Measurements from ENCODE around the gene MYMK.
A peak's percentile ranks its signal among the peaks of the same experiment; 100 is the strongest.

MYMK gene

GRCh38 chr9:133557581-133557980 lies 32.8 kb upstream of the MYMK start:
- no peak for DNase-seq

DNA sequence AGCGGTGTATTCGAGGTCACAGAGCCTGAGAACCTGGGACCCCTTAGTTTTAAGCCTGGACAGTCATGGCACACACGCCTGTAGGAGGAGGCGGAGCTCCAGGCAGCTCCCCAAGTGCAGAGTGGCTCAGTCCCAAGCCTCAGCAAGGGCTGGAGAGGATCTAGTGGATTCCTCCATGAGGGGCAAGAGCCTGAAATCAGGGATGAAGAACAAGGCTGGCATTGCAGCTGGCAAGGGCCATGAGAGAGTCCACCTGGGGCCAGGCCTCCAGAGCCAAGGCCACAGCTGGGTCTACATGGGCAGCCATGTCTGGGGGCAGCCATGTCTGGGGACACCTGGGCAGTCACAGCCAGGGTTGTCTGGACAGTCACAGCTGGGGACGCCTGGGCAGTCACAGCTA lies 31.6 kb upstream of the MYMK start:
- no peak for DNase-seq

- DNase-seq, result no peak
Measured at GRCh38 chr9:133554729-133555128, 30.0 kb upstream of the MYMK start.

DNA sequence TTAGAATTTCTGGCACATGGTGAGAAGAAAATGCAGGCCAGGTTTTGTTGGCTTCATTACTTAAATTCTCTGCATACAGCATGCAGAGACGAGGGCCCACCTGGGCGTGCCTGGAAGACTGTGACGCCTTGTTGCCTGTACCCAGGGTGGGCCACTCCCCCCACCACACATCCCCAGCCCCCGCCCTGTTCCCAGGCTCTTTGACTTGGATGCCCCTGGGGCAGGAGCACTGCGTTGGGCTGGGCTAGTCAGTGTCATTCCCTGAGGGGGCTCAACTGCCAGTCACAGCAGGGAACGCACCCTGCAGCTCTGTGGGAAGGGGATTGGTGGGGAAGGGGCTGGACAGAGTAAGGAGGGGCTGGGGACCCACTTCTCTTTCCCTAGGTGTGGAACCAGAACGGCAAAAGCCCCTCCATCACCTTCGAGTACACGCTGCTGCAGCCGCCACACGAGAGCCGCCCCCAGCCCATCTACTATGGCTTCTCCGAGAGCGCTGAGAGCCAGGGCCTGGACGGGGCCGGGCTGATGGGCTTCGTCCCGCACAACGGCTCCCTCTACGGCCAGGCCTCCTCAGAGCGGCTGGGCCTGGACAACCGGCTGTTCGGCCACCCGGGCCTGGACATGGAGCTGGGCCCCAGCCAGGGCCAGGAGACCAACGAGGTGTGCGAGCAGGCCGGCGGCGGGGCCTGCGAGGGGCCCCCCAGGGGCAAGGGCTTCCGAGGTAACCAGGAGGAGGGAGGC lies 29.4 kb upstream of the MYMK start:
- DNase-seq, result no peak

GRCh38 chr9:133553123-133553522 lies 28.4 kb upstream of the MYMK start:
- no peak for DNase-seq

DNA sequence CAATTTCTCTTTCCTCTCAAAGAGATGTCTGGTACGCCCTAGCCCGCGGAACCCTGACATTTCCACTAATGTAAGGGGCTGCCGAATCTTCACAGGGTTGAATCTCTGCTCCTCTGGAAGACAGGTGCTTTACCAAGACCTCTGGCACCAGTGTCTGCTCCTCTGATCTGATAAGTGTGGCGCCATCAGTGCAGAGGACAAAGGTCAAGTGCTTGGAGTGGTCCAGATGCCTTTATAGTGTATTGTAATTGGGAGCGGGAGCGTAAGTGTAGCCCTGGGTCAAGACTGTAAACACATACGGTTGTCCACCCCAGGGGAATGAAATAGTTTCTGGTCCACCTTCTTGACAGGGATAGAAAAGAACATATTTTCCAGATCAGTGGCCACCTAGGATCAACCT lies 27.5 kb upstream of the MYMK start:
- DNase-seq, result no peak

DNA sequence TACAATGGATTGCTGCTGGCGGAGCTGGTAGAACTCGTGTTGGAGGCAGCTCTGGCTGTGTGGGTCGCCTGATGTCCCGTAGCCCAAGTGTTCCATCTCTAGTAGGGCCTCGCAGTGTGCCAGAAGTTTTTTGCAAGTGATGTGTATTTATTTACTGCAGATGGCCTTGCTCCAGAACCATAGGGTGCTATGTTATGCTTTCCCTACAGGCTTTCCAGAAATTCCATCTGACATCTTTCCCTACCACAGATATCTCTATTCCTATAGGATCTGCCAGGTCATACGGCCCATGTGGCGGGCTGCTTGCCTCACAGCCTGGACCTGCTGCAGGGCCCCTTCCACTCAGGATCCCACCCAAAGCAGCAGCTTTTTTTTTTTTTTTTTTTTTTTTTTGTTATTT lies 26.7 kb upstream of the MYMK start:
- DNase-seq, result no peak

- DNase-seq, result no peak
Measured at GRCh38 chr9:133547116-133547515, 22.4 kb upstream of the MYMK start.

DNA sequence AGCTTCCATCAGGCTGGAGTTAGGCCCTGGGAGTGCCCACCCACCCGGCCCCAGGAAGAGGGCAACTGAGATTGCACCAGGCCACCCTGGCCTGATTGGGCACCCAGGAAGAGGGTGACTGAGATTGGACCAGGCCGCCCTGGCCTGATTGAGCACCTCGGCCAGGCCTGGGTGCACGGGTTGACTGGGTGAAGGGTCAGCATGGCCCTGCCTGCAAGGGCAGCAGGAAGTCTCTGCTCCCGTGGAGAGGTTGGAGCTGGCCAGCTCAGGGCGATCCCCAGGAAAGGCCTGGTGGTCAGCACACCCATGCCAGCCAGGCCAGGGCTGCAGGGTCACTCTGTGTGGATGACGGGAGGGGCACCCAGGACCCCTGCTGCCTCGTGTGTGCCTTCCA lies 21.5 kb upstream of the MYMK start:
- no peak for DNase-seq

DNA sequence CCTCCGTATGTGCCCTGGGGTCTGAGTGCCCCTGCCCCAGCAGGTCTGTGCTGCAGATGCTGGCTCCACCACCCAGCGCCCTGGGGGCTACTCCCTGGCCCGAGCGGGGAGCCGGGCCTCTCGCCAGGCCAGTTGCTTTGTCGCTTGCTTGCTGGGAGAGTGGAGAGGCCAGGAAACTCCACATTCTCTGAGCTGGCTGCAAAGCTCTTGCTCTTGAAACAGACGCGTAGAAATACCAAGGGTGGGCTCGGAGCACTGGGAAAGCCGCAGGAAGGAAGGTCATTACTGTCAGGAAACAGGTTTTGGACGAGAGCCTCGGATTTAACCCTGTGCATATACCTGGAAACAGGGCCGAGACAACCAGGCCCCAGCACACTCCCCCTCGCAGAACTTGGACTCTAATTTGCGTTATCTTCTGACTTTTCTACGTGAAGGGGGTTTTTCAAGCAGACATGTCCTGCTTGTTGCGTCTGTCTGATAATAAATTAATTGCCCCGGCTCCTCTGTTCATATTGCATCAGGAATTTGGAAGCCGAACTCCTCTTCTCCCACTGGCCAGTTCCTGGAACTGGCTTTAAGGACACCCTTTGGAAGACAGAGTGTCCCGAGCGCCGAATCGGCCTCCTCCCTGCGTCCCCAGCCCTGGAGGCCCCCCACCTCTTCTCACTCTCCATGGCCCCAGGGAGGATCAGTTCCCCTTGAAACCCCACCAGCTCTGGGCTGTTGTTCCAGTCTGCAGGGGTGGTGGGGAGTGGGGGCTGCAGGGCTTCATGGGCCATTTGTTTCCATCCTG lies 20.9 kb upstream of the MYMK start:
- DNase-seq, result no peak

DNA sequence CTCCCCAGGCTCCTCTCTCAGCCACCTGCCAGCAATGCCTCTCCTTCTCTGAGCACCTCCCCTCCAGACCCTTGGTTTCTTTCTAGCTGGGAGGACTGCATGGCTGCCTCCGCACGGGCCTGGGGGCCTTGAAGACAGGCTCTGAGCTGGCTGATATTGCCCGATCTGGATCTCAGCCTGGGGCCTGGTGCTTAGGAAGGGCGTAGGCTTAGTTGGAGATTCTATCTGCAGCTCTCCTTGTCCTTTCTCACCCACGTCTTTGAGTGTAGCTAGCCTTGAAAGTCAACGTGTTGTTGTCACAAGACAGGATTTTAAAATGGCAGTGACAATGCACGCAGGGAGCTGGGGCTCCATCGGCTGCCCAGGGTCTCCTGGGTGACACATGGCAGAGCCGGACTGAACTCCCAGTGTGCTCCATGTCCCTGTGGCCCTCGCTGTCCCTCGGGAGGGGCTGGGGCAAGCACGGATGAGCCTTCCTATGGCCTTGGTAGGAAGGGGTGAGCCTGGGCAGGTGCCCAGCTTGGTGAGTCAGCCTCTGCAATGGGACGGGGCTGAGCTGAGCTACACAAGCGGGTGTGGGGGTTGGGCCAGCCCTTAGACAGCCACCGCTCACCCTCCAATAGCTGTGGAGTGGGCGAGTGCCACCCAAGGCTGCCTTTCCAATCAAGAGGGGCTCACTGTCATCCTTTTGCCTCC lies 19.2 kb upstream of the MYMK start:
- DNase-seq, result no peak

- DNase-seq, result no peak
Measured at GRCh38 chr9:133542002-133542401, 17.2 kb upstream of the MYMK start.

DNA sequence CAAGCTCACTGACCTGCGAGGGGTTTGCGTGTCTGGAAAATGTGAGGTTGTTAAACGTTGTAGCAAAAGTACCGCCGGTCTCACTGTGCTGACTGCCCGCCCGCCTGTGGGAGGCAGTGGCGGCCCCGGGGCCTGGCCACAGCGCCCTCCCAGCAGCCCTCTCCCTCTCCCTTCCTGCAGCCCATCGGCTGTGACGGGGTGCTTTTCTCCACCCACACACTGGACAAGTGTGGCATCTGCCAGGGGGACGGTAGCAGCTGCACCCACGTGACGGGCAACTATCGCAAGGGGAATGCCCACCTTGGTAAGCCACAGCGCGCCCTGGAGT lies 15.9 kb upstream of the MYMK start:
- DNase-seq, result no peak

- DNase-seq, result peak; percentile 67
Measured at GRCh38 chr9:133539991-133540697, 15.4 kb upstream of the MYMK start.

DNA sequence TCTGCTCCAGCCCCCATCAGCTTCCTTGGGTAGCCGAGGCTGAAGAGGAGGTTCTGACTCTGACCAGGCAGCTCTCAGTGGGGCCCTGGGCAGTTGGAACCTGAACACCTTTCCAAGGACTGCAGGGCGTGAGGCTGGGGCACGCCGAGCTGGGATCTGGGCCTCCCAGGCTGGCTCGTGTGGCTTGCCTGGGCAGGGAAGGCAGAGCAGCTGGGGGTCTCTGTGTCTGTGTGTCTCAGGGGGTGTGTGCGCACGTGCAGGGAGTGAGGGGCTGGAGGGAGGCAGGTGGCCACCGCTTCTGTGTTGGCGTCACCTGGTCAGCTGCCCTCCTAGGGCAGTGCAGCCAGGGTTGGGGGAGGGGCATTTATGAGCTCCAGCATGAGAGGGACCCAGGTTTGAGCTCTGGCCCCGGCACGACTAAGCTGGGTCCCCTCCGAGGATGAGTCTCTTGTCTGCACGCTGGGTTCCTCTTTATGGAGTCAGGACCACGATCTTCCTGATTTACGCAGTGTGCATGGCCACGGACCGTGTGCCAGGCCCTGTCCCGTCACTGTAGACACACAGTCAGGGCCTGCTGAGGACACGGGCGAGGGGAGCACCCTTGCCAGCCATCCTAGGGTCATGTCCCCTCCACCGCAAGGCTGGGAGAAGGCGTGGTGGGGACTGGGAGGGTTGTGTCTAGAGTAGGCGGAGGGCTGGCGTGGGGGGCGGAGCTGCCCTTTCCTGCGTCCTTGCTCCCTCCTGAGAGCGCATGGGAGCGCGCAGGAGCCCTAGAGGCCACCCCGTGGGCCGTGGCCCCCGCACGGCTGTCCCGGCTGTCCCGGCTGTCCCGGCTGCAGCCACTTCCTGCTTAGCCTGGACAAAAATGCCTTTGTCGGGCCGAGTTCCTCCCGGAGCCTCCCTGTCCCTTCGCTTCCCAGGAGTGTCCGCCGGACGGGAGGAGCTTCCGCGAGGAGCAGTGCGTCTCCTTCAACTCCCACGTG lies 14.4 kb upstream of the MYMK start:
- peak; percentile 39 for DNase-seq

DNA sequence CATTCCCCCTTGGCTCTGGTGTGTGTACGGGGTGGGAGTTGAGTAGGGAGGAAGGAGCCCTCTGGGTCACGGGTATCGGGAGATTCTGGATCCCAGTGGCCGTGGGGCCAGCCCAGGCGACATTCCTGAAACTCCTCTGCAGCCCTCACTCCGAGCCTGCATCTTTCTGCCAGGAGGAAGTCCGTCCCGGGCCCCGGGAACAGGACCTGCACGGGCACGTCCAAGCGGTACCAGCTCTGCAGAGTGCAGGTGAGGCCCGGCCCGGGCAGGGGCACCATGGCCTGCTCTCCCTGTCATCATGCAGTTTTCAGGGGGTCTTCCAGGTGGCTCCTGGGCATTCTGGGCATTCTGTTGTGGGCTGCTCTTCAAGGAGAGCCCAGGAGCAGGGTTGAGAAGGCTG lies 13.4 kb upstream of the MYMK start:
- no peak for DNase-seq

DNA sequence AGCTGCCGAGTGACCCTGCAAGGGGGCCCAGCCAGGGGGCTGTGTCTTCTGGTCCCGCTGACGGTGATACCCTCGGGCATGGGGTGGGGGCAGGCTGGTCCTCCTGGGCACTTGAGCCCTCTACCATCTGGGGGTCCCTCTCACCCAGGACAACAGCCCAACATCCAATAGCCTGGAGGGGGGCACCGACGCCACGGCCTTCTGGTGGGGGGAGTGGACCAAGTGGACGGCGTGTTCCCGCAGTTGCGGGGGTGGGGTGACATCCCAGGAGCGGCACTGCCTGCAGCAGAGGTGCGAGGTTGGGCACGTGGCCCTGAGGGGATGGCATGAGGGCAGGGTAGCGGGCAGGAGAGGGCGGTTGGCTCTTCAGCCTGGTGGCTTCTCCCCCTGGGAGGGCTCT lies 12.5 kb upstream of the MYMK start:
- DNase-seq, result no peak

DNA sequence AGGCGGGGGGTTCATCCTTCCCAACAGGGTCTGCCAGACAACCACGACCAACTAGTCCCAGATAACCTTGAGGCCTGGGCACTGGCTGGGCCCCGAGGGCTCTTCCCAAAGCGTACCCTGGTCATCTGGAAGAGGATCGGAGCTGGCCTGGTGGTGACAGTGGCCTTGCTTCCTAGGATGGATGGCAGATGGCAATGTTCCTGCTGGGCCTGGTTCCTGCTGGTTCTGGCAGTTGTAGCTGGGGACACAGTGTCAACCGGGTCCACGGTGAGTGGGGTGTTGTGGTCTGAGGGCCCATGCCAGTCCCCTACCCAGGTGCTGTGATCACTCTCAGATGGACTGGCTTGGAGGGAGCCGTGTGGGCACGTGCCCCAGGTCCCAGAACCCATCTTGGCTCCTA lies 11.8 kb upstream of the MYMK start:
- DNase-seq, result no peak

- no peak for DNase-seq
Measured at GRCh38 chr9:133536080-133536479, 11.3 kb upstream of the MYMK start.

GRCh38 chr9:133535306-133535877 lies 10.6 kb upstream of the MYMK start:
- no peak for DNase-seq

GRCh38 chr9:133534346-133535291 lies 9.9 kb upstream of the MYMK start, which contains the start of gene ADAMTSL2:
TSS of gene ADAMTSL2 (plus strand) at chr9:133534704. CDS start at chr9:133536713, 2,009 bp downstream.
- DNase-seq, result no peak

All from inflammatory macrophage treated with lipopolysaccharide for 4 hours (primary cell).